NCI-H524 treated with DMSO at 0.1 percent for 48 hours (cell line): ENCODE results near the gene AK2.
"Not testable (repeated sequence)": the region's sequence is repeated elsewhere in the genome, so short reads cannot be mapped to it uniquely, and the experiment has no call there.

Experiments
- DNase-seq: peaks from one replicate; lab custom pipeline; 2025; lab: John Stamatoyannopoulos, UW

AK2 gene

DNA sequence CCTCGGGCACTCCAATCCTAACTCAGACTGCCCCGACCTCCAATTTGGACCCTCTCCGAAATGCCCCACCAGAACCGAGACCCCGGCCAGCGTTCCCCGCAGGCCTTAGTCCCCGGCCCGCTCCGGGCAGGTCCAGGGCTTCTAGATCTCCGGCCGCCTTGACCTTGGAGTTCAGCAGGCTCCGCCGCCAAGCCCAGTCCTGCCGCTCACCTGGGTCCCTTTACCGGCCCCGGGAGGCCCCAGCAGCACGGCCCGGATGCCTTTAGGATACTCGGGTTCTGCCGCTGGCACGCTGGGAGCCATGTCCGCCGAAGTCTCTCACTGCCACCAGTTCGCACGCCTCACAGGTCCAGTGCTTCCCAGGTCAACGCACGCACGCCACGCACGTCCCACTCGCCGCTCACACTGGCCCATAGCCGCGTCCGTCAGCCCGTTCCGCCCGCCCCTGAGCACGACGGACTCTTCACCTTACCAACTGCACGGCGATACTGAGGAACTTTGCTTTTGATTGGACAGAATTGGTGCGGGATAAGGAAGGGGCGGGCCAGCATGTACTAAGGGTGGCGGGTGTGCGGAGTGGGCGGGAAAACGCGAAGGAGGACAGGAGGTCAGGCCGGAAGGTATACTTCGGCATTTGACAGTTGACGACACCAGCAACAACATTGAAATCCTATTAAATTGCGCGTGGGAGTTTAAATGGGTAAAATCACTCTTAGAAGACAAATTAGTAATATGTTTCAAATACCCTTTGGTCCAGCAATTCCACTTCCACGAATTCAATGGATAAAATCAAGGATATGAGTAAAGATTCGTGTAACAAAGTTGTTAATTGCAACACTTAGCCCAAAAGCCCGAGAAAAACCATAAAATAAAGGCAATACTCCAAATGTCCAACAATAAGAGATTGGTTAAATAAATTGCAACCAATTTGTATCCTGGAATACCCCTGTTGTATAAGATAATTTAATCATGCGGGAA lies at the start of gene AK2:
AK2 (minus strand) TSS at position 358 of the 978 bp plus-strand sequence; CDS start at position 303, 55 bp downstream.
- DNase-seq: peak; percentile 92

DNA sequence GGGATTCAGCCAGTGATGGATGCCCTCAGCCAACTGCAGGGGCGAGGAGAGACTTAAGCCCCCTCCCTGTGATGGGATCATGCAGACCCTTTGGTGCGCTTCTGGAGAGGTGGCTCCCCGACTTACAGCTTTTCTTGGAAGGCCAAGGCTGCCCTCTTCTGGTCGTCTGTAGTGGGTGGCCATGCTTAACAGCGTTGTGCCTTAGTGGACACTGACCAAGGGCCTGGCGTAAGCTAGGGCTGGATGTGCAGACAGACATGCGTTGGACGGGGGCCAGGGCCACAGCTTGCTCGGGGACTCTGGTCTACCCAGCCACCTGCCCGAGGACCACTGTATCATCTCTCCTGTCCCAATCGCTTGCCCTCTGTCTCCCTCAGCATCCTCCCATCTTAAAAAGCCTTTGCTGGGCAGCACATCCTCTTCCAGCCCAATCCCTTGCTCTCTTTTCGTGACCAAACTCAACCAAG lies 49.7 kb upstream of the AK2 start:
- peak; percentile 12 for DNase-seq

GRCh38 chr1:33085332-33085731 lies 48.6 kb upstream of the AK2 start:
- no peak for DNase-seq

DNA sequence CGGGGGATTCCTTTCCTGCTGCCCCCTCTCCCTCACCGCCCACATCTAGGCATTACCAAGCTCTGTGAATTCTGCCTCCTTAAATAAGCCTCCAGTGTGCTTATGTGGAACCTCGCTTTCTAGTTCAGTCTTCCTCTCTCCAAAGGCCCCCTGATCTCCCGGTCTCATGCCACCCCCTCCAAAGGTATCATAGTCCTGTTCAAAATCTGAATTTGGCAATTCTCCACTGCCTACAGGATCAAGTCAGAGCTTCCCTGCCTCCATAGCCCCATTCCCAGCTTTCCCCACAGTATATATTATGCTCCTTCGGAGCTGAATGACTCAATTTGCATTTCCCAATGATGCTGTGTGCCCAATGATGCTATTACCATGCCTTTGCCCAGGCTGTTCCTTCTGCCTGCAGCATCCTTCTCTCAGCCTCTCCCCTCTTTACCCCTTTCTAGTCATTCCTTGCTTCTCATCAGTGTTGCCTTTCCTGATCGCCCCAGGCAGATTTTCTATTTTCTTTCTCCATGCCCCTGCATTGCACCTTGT lies 46.0 kb upstream of the AK2 start:
- no peak for DNase-seq

GRCh38 chr1:33081554-33082305 lies 45.0 kb upstream of the AK2 start:
- no peak for DNase-seq

GRCh38 chr1:33080885-33081553 lies 44.3 kb upstream of the AK2 start, which contains the start of gene AZIN2:
AZIN2 (plus strand) TSS chr1:33081153; CDS start chr1:33082250, 1,097 bp downstream.
- DNase-seq: peak; percentile 41

- DNase-seq: no peak
These were observed 43.7 kb upstream of the AK2 start for GRCh38 chr1:33080373-33080772.

GRCh38 chr1:33078030-33078591 lies 41.4 kb upstream of the AK2 start:
- no peak for DNase-seq

DNA sequence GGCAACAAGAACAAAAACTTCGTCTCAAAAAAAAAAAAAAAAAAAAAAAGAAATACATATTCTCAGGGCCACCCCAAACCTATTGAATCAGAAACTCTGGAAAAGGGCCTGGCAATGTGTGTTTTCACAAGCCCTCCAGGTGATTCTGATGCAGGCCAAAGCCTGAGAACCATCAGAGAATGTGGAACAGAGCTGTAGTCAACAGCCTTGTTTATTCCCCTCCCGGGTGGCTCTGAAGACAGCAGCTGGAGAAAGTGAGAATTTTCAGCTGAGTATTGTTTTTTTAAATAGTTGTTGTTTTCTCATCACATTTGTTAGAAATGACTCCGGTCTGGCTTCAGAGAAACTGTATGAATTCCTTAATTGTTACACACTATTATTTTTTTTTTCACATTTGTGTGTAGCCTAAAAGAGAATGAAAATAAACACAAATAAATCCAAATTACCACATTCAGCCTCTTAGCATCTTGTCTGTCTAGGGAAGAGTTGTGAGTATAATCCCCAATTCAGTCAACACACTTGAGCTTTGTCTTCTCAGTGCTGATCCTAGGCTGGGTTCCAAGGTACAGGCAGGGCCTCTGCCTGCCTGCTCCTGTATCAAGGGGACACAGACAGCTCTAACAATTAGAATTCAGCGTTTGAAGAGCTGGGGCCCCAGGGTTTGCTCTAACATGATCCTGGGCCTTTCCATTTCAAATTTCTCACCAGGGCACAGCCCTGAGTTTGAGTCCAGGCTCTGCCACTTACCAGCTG lies 37.7 kb upstream of the AK2 start:
- no peak for DNase-seq

DNA sequence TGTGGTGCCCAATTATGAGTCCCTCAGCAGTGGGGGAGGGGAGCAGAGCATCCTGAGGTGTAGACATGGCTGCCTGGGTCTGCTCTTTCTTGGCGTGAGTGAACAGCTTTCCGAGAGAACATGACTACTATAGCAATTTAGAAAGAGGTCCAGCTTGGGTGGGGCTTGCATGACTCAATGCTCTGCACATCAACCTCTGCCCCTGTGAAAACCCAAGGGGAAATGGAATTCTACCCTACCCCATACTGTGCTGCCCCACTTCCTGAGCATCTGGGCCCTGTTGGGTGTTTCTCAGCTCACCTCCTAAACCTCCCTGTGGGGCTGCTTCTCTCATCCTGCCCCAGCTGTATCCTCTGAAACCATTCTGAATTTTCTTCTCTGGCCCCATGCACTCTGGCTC lies 36.0 kb upstream of the AK2 start:
- no peak for DNase-seq

DNA sequence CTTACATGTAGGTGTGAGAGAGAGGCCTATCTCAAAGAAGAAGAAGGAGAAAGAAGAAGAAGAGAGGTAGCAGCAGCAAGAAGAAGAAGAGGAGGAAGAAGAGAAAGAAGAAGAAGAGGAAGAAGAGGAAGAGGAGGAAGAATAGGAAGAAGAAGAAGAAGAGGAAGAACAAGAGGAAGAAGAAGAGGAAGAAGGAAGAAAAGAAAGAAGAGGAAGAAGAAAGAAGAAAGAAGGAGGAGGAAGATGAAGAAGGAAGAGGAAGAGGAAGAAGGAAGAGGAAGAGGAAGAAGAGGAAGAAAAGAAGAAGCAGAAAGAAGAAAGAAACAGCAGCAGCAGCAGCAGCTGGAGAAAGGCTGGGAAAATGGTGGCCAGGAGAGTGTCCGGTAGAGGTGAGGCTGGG lies 33.9 kb upstream of the AK2 start:
- DNase-seq: no peak

GRCh38 chr1:33068108-33068507 lies 31.4 kb upstream of the AK2 start:
- DNase-seq: not testable (repeated sequence)

DNA sequence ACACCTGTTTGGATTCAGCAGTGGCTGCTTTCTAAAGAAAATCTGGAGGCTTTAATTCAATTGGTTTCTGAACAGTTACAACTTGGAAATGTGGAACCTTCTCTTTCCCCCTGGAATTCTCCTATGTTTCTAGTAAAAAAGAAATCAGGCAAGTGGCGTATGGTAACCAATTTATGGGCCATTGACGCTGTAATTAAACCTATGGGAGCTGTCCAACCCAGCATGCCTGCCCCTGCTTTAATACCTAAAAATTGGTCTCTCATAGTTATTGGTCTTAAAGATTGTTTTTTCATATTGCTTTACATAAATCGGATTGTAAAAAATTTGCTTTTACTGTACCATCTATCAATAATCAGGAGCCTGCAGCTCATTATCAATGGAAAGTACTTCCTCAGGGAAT lies 29.8 kb upstream of the AK2 start:
- DNase-seq: not testable (repeated sequence)

GRCh38 chr1:33065301-33065700 lies 28.6 kb upstream of the AK2 start:
- no peak for DNase-seq

DNA sequence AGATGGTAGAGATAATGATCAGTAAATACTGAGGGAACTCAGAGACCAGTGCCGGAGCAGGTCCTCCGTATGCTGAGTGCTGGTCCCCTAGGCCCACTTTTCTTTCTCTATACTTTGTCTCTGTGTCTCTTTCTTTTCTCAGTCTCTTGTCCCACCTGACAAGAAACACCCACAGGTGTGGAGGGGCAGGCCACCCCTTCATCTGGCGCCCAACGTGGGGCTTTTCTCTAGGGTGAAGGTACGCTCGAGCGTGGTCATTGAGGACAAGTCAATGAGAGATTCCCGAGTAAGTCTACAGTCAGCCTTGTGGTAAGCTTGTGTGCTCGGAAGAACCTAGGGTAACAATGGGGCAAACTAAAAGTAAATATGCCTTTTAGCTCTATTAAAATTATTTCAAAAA lies 27.6 kb upstream of the AK2 start:
- not testable (repeated sequence) for DNase-seq

DNA sequence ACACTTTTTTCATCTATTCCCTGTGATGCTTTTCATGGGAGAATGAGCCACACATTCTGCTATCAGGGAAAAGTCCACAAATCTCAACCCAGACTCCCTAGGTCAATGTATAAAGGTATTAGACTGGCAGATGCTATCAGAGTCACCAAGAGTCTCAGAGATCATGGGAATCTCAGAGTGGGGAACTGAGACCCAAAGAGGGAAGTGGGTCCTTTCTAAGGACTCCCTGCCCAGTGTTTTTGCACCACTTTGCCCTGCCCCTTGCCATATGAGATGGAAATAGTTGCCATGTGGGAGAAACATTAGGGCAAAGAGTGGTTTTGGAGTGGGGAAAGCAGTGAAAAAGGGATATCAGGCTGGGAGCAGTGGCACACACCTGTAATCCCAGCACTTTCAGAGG lies 25.2 kb upstream of the AK2 start:
- no peak for DNase-seq

DNA sequence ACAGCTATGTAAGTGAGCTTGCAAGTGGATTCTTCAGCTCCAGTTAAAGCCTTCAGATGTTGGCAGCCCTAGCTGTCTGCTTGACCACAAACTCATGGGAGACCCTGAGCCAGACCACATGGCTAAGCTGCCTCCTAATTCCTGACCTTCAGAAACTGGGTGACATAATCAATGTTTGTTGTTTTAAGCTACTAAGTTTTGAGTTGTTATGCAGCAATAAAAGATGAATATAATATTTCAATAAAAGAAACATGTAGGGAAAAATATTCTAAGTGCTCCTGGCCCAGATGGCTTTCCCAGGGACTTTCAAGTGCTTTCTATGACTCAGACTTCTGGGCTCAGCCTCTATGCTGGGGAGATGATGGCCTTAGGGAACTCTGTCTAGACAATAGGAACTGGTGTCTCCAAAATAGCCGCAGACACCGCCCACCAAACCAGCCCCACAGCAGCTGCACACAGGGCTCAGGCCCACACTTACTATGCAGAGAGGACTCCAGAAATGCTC lies 23.9 kb upstream of the AK2 start:
- DNase-seq: no peak

- peak; percentile 7 for DNase-seq
These were observed 20.4 kb upstream of the AK2 start for GRCh38 chr1:33057095-33057494.

DNA sequence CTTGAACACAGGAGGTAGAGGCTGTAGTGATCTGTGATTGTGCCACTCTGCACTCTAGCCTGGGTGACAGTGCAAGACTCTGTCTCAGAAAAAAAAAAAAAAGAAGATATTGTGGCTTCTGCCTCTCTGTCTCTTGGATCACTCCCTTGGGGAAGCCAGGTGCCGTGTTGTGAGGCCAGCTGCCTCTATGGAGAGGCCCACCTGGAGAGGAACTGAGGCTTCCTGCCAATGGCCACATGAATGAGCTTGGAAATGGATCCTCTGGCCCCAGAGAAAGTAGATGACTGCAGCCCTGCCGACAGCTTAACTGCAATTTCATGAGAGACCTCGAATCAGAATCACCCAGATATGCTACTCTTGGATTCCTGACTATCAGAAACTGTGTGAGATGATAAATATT lies 19.7 kb upstream of the AK2 start:
- DNase-seq: no peak

GRCh38 chr1:33055210-33056008 lies 18.7 kb upstream of the AK2 start:
- no peak for DNase-seq
